GM21528 (cell line): Measurements from ENCODE around the gene CCR4.
A peak's percentile ranks its signal among the peaks of the same experiment; 100 is the strongest.
"Not testable (repeated sequence)": the region's sequence is repeated elsewhere in the genome, so short reads cannot be mapped to it uniquely, and the experiment has no call there.

Experiments
- ATAC-seq: cut with Tn5 transposase; IDR thresholded peaks from one replicate; pipeline ENCODE4 v1.9.1; 2021; ENCODE audit warnings: mild to moderate bottlenecking, moderate library complexity; ENCODE audit not compliant: unreplicated experiment, low FRiP score

CCR4 gene

GRCh38 chr3:32950516-32950915, 928 bp upstream of the CCR4 start:
- no peak for ATAC-seq

GRCh38 chr3:32952369-32953077, 1.1 kb downstream of the CCR4 start:
- no peak for ATAC-seq

DNA sequence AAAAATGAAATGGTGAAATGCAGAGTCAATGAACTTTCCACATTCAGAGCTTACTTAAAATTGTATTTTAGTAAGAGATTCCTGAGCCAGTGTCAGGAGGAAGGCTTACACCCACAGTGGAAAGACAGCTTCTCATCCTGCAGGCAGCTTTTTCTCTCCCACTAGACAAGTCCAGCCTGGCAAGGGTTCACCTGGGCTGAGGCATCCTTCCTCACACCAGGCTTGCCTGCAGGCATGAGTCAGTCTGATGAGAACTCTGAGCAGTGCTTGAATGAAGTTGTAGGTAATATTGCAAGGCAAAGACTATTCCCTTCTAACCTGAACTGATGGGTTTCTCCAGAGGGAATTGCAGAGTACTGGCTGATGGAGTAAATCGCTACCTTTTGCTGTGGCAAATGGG, 3.1 kb downstream of the CCR4 start:
- ATAC-seq: no peak

- no peak for ATAC-seq
These were observed 5.5 kb downstream of the CCR4 start for GRCh38 chr3:32956750-32957570.

DNA sequence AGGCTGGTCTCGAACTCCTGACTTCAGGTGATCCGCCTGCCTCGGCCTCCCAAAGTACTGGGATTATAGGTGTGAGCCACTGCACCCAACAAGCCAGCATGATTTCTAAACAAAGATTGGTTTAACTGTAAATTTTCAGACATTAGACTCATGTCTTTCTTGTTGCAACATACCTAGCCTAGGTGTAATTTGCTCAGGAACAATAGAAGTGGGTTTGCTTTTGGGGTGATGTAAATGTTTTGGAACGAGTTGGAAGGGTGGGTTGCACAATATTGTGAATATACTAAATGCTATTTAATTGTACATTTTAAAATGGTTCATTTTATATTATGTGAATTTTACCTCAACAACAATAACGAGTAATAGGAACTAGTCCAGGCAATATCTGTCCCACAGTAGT, 7.1 kb downstream of the CCR4 start:
- no peak for ATAC-seq

- no peak for ATAC-seq
These were observed 7.9 kb downstream of the CCR4 start for GRCh38 chr3:32959371-32959770.

DNA sequence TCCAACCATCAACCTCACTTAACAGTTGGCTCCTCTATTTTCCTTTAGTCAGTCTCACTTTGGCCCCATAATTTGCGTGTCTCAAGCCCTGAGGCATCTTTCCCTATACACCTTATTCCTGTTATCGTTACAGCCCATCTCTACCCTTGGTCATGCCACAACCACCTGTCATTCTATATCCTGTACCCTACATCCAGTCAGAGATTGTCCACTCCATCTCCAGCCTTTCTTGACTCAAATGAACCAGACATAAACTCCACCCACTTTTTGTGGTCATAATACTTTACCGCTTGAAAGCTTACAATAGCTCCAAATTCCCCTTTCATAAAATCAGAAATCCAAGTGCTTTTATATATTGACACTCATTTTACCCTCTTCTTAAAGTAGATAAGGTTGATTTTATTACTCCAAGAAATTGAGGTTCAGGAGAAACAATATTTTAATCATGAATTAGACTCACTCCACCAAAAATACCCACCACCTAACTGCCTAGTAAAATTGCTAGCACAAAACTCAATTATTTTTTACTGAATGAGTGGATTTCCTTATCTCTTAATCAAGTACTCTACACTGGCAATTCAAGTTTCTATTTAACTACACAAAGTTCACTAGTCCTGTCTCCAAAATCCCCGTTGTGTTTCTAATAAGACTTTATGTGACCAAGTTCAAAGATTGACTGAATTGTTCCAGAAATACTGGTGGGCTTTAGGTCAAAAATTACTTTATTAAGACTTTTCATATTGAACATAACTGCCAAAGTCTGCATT, 9.1 kb downstream of the CCR4 start:
- ATAC-seq: peak; percentile 66

- no peak for ATAC-seq
These were observed 9.8 kb downstream of the CCR4 start for GRCh38 chr3:32961189-32961715.

GRCh38 chr3:32963871-32964270, 12.4 kb downstream of the CCR4 start:
- ATAC-seq: no peak

DNA sequence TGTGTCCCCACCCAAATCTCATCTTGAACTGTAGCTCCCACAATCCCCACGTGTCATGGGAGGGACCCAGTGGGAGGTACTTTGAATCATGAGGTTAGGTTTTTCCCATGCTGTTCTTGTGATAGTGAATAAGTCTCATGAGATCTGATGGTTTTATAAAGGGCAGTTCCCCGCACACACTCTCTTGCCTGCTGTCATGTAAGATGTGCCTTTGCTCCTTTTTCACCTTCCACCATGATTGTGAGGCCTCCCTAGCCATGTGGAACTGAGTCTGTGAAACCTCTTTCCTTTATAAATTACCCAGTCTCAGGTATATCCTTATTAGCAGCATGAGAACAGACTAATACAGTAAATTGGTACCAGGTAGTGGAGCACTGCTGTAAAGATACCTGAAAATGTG, 13.3 kb downstream of the CCR4 start:
- ATAC-seq: not testable (repeated sequence)

GRCh38 chr3:32965617-32966213, 14.3 kb downstream of the CCR4 start:
- ATAC-seq: not testable (repeated sequence)

- ATAC-seq: not testable (repeated sequence)
These were observed 15.2 kb downstream of the CCR4 start for GRCh38 chr3:32966627-32967026.

GRCh38 chr3:32968166-32968919, 16.9 kb downstream of the CCR4 start:
- no peak for ATAC-seq

DNA sequence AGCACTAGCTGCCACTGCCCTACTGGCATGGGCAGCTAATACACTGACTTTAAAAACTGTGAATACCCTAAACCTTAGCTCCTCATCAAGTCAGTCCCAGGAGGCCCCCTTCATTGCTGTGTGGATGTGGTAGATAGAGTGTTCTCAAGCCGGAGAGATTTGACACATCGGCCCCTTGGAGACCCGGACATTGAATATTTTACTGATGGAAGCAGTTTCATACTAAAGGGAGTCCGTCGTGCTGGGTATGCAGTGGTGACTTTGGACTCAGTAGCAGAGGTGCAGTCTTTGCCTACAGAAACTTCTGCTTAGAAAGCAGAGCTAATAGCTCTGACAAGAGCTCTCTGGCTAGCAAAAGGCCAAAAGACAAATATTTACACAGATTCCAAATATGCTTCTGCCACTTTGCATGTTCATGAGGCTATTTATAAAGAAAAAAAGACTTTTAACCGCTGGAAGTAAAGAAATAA, 17.5 kb downstream of the CCR4 start:
- no peak for ATAC-seq

- ATAC-seq: no peak
These were observed 18.2 kb downstream of the CCR4 start for GRCh38 chr3:32969656-32970055.

DNA sequence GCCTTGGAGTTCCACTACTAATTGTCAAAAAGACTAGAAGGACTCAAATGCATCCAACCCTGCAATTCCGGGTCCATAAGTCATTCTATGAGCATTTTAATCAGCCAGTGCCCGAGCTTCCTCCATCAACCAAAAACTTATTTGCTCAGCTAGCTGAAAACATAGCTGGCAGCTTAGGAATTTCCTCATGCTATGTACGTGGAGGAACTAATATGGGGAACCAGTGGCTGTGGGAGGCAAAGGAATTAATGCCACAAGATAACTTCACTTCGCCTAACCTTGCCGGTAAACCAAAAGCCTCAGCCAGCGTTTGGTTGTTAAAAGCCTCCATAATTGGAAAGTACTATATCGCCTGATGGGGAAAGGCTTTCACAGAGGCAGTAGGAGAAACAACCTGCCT, 19.8 kb downstream of the CCR4 start:
- not testable (repeated sequence) for ATAC-seq

- ATAC-seq: no peak
These were observed 21.2 kb downstream of the CCR4 start for GRCh38 chr3:32972482-32973146.

GRCh38 chr3:32973982-32974381, 22.5 kb downstream of the CCR4 start:
- ATAC-seq: no peak

DNA sequence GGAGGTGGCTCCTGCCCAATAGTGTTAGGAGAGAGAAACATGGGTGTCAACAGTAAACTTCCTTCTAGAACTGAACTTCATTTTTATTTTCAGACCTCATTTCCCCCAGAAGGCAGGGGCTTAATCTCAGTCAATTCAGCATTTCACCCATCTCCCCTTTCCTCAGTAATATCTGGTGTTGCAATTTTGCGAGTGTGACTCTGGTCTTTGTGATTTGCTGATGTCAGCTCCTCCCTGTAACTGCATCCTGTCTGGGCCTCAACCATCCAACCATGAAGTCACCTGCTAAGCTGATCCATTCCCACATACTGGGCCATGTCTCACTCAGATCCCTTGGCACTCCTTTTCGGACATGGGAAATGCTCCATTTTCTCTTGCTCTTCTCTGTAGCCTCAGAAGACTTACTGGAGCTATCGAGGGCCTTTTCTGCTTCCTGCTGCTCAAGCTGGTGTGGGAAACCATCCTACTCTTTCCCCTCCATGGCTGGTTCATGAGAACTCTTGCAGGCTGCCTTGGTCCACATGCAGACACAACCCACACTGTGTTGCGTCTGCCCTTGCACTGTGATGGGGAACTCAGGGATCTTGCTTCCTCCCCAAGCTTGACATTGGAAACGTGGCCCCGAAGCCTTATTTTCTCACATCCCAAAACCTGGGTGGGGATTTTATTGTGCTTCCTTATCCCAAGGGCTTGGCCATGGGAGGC, 24.6 kb downstream of the CCR4 start:
- ATAC-seq: no peak
